Adrenal gland (tissue), 12 donors: Measurements from ENCODE around the gene KRT6C. TPM values are rescaled to one million over a fixed set of nuclear protein-coding genes. Genes with fewer than 3 reads are reported as not detected.

Source experiments
- DNase-seq, 7 donors: peaks; one replicate each; pipeline ENCODE4 v3.0.0-alpha.2; 2019 to 2020
- H3K27ac ChIP-seq, 5 donors: fragments of 200-600 bp; sonication (generic) in 4 of 5; 1 replicate in 3 of 5; 2 replicates in 2 of 5; pipeline versions ENCODE4 v1.5.1 to v1.8.0; 2016 to 2020; ENCODE audit warnings: mild to moderate bottlenecking in 1 of 5
- H3K27me3 ChIP-seq: fragments of 200-600 bp; 2 replicates; pipeline ENCODE4 v1.8.0; 2021
- H3K36me3 ChIP-seq, 2 donors: fragments of 200-600 bp; replicated peaks in 1 of 2; 1 replicate in 1 of 2; 2 replicates in 1 of 2; pipeline versions ENCODE4 v1.5.1 to v1.8.0; 2018 to 2022
- H3K4me1 ChIP-seq, 2 donors: fragments of 200-600 bp; replicated peaks in 1 of 2; 1 replicate in 1 of 2; 2 replicates in 1 of 2; pipeline versions ENCODE4 v1.5.1 to v1.8.0; 2018 to 2021
- H3K4me3 ChIP-seq, 4 donors: fragments of 200-600 bp; sonication (generic) in 3 of 4; one replicate each; pipeline ENCODE4 v1.5.1; 2016 to 2018
- H3K9me3 ChIP-seq, 3 donors: fragments of 200-600 bp; sonication (generic) in 1 of 3; replicated peaks in 1 of 3; 1 replicate in 2 of 3; 2 replicates in 1 of 3; pipeline versions ENCODE4 v1.5.1 to v1.8.0; 2016 to 2021
- CTCF ChIP-seq, 6 experiments: fragments of 450-650 bp in 4 of 6; fragments of 200-600 bp in 2 of 6; sonication (generic) in 1 of 6; IDR thresholded peaks; 1 replicate in 5 of 6; 2 replicates in 1 of 6; pipeline versions ENCODE4 v1.5.1 to v1.8.0; 2016 to 2021; ENCODE audit warnings: antibody characterized with exemption in 6 of 6, mild to moderate bottlenecking in 2 of 6, moderate library complexity in 1 of 6
- POLR2A ChIP-seq, 2 donors: fragments of 450-650 bp; IDR thresholded peaks; one replicate each; pipeline ENCODE4 v1.6.1; 2017; ENCODE audit warnings: antibody characterized with exemption in 2 of 2, mild to moderate bottlenecking in 2 of 2, moderate library complexity in 1 of 2
- WGBS, 4 donors: extraction: QIAGEN DNeasy Blood & Tissue Kit in 2 of 4; methylation state at CpG; one replicate each; pipeline versions ENCODE4 v1.1.5 to v1.1.7; 2013 to 2017; 5-methylcytosine and 5-hydroxymethylcytosine counted together
- intact Hi-C, 2 donors: fragments of 100-400 bp; cut with DNase I; formaldehyde crosslinking; loops; one replicate each; pipeline versions ENCODE4 v1.14.1 to v1.15.0; 2022 to 2023
- polyA plus RNA-seq, 3 donors: library from polyadenylated mRNA; stranded (reverse); fragments of 200-250 nt in 2 of 3; fragments of 350-450 nt in 1 of 3; fragmentation: Illumina TruSeq in 1 of 3; extraction: RNeasy Lipid Tissue Mini Kit (QIAGEN cat#74804) in 1 of 3; gene quantifications; one replicate each; pipeline ENCODE4 v1.2.3, GENCODE V29; 2013 to 2014
- total RNA-seq, 9 donors: library from RNA; depleted of rRNA in 4 of 9; stranded (reverse); fragments of >200 nt in 4 of 9; fragments of 120-200 nt in 1 of 9; fragmentation: NEBNext Ultra II Directional in 1 of 9; extraction: Animal tissue kit (Norgen Biotek cat#: 25700) in 1 of 9; gene quantifications; one replicate each; pipeline versions ENCODE4 v1.1.0 to v1.2.4, GENCODE V29; 2013 to 2023
- donor health status: healthy with polysubstance abuse.
- donor health status: Bipolar disorder and iron deficiency.
- donor health status: DM: yes; HTN: yes; CAD: no.
- donor health status: DM: no; HTN: no; CAD: no.
- donor health status: DM: no; HTN: no; CAD: no.
- donor health status: DM: yes; HTN: yes; CAD: no.

KRT6C gene
- total and polyA plus RNA-seq, 12 donors: 0.17 to 0.28 TPM; not detected in 10

- H3K27ac ChIP-seq: no peak within 1 kb of the TSS
- H3K36me3 ChIP-seq: no peaks in the 10 kb centered on the region
- H3K4me1 ChIP-seq: no peaks in the 10 kb centered on the region
- peak in 2 of 7 donors; percentile 6 to 28 for DNase-seq
- H3K4me3 ChIP-seq: no peak within 1 kb of the TSS
- H3K27me3 ChIP-seq: no peaks in the 10 kb centered on the region
- 84 to 91% (median 90%) methylated on average over 25 to 29 of the region's 29 CpGs for WGBS, 4 donors
- TF ChIP-seq POLR2A (IDR thresholded peaks at IDR 0.05) (no peak), CTCF (IDR thresholded peaks at IDR 0.05) (no peak)
- intact Hi-C loops: no loop called here
- H3K9me3 ChIP-seq: no peaks in the 10 kb centered on the region
Measured at GRCh38 chr12:52519826-52520662, 46.4 kb upstream of the KRT6C start, which contains the start of gene KRT5. KRT5 (minus strand) TSS chr12:52520394; CDS start chr12:52520296, 98 bp downstream.

- Histone ChIP-seq H3K4me1 (no peaks in the 10 kb centered on the region), H3K4me3 (no peak overlapping the region), H3K36me3 (no peaks in the 10 kb centered on the region), H3K27me3 (no peaks in the 10 kb centered on the region), H3K27ac (no peak overlapping the region), H3K9me3 (no peaks in the 10 kb centered on the region)
- no peak for DNase-seq
- intact Hi-C loops: no loop called here
- WGBS, 4 donors: 58 to 82% (median 71%) methylated on average over 2 to 3 of the region's 3 CpGs
- TF ChIP-seq POLR2A (IDR thresholded peaks at IDR 0.05): no peak
- TF ChIP-seq CTCF (IDR thresholded peaks at IDR 0.05): no peak
Measured at GRCh38 chr12:52519387-52519703, 45.7 kb upstream of the KRT6C start.

- intact Hi-C loops: no loop called here
- Histone ChIP-seq H3K27me3 (no peaks in the 10 kb centered on the region), H3K4me1 (no peaks in the 10 kb centered on the region), H3K4me3 (no peak overlapping the region), H3K36me3 (no peaks in the 10 kb centered on the region), H3K9me3 (no peaks in the 10 kb centered on the region), H3K27ac (no peak overlapping the region)
- no peak for TF ChIP-seq CTCF (IDR thresholded peaks at IDR 0.05)
- no peak for TF ChIP-seq POLR2A (IDR thresholded peaks at IDR 0.05)
- WGBS, 4 donors: 73 to 88% (median 82%) methylated on average over 6 to 8 of the region's 8 CpGs
- DNase-seq: peak in 1 of 7 donors; percentile 21
Measured at GRCh38 chr12:52518574-52519386, 45.2 kb upstream of the KRT6C start.

- Histone ChIP-seq H3K4me3 (no peak overlapping the region), H3K9me3 (no peaks in the 10 kb centered on the region), H3K4me1 (no peaks in the 10 kb centered on the region), H3K36me3 (no peaks in the 10 kb centered on the region), H3K27ac (no peak overlapping the region), H3K27me3 (no peaks in the 10 kb centered on the region)
- TF ChIP-seq POLR2A (IDR thresholded peaks at IDR 0.05) (no peak), CTCF (IDR thresholded peaks at IDR 0.05) (no peak)
- peak in 1 of 7 donors; percentile 18 for DNase-seq
- intact Hi-C loops: no loop called here
- WGBS, 4 donors: 85 to 95% (median 91%) methylated on average over 5 of the region's 5 CpGs
Measured at GRCh38 chr12:52517888-52518287, 44.3 kb upstream of the KRT6C start.
